Measurements from ENCODE around the gene RAB13. TPM values are rescaled to one million over a fixed set of nuclear protein-coding genes. Genes with fewer than 3 reads are reported as not detected.

RAB13 gene
- total and polyA plus RNA-seq, 2 donors, result 12.3 to 98.2 TPM

DNA sequence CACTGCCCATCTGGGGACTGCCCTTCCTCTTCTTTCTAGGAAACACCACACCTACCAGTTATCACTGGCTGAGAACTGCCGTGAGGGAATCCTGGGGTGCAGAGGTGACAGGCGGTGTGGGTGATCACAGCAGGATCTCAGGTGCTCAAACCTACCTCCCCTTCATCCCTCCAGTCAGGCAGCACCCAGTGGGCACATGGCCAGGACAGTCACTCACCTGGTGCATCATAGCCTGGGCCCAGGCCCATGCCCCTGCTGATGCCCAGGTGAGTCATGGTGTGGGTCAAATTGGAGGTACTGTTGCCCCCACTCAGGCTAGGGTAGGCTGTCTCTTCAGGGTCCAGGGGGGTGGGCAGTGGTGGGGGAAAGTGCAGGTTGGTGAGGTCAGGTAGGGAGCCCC, 34.3 kb downstream of the RAB13 start:
- Histone ChIP-seq H3K9me3 (ENCODE audit: control insufficient read depth in 2 of 2, insufficient read depth in 1 of 2, low read length in 1 of 2) (no peaks in the 10 kb centered on the region), H3K27me3 (ENCODE audit: control insufficient read depth in 2 of 2, insufficient read depth in 1 of 2, low read length in 1 of 2) (no peaks in the 10 kb centered on the region), H3K36me3 (ENCODE audit: control insufficient read depth in 2 of 2, insufficient read depth in 2 of 2, low read length in 1 of 2) (peaks cover 65 to 76% of the 10 kb centered on the region in 2 donors), H3K27ac (ENCODE audit: low read depth in 1 of 2, low read length in 1 of 2) (no peak overlapping the region), H3K4me3 (ENCODE audit: low read length in 2 of 2) (no peak overlapping the region), H3K4me1 (ENCODE audit: control insufficient read depth in 2 of 2, insufficient read depth in 2 of 2, low read length in 2 of 2) (peaks cover 7 to 21% of the 10 kb centered on the region in 2 donors)
- DNase-seq (ENCODE audit: low read depth in 6 of 9, low spot score in 9 of 9), result no peak
- 96% methylated on average over 2 of the region's 2 CpGs for WGBS

DNA sequence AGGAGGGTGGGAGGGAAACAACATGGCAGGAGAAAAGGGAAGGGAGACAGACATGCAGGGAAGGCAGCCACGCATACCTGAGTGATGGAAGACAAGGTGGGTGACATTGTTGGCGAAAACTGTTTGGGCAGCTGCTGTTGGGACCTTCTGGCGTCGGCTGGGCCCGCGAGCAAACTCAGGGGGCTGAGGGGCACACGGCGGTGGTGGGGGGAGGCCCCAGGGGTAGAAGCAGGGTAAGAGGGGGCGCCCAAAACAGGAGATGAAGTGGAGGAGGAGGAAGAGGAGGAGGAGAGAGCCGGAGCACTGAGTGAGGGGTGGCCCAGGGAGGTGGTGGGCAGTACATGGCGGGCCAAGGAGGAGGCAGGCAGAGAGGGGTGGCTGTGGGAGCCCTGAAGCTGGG, 35.0 kb downstream of the RAB13 start:
- H3K4me1 ChIP-seq (ENCODE audit: control insufficient read depth in 2 of 2, insufficient read depth in 2 of 2, low read length in 2 of 2), result peaks cover under 1 to 18% of the 10 kb centered on the region in 2 donors
- H3K4me3 ChIP-seq (ENCODE audit: low read length in 2 of 2), result no peak overlapping the region
- H3K27ac ChIP-seq (ENCODE audit: low read depth in 1 of 2, low read length in 1 of 2), result no peak overlapping the region
- no peak for DNase-seq (ENCODE audit: low read depth in 6 of 9, low spot score in 9 of 9)
- peaks cover 65 to 76% of the 10 kb centered on the region in 2 donors for H3K36me3 ChIP-seq (ENCODE audit: control insufficient read depth in 2 of 2, insufficient read depth in 2 of 2, low read length in 1 of 2)
- WGBS, result 97% methylated on average over 11 of the region's 11 CpGs
- H3K27me3 ChIP-seq (ENCODE audit: control insufficient read depth in 2 of 2, insufficient read depth in 1 of 2, low read length in 1 of 2), result no peaks in the 10 kb centered on the region
- no peaks in the 10 kb centered on the region for H3K9me3 ChIP-seq (ENCODE audit: control insufficient read depth in 2 of 2, insufficient read depth in 1 of 2, low read length in 1 of 2)

DNA sequence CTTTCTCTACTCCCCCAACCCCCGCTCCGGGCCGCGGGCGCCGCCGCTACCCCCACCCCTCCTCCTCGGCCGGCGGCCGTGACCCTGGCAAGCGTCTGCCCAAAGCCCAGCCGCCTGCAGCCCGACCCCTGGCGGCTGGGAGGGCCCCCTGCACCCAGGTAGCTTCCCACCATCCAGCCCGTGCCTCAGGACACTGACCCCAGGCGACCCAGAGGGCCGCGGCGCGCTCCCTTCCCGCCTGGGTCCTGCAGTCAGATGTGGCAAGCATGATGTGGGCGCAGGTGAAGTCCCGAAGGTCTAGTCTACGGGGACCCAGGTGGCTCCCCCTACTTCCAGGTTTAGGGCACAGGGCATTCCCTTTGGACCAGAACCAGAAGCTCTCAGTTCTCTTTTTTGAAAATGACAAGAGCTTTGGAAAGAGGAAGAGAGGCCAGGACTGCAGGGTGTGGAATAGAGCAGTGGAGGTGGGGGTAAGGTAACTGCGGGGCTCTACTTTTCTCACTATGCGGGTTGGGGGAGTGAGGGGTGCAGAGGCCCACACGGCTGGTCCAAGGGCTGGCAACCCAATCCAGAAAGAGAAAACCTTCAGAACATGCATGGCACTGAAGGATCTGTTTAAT, 39.4 kb downstream of the RAB13 start, which contains the start of gene DENND4B:
DENND4B (minus strand) TSS at position 97 of the 620 bp plus-strand sequence. CDS start 2,344 bp downstream, outside the sequence.
- 10% methylated on average over 28 of the region's 28 CpGs for WGBS
- Histone ChIP-seq H3K4me1 (ENCODE audit: control insufficient read depth in 2 of 2, insufficient read depth in 2 of 2, low read length in 2 of 2) (peaks cover 11 to 26% of the 10 kb centered on the region in 2 donors), H3K36me3 (ENCODE audit: control insufficient read depth in 2 of 2, insufficient read depth in 2 of 2, low read length in 1 of 2) (peaks cover 56 to 67% of the 10 kb centered on the region in 2 donors), H3K27me3 (ENCODE audit: control insufficient read depth in 2 of 2, insufficient read depth in 1 of 2, low read length in 1 of 2) (no peaks in the 10 kb centered on the region), H3K4me3 (ENCODE audit: low read length in 2 of 2) (peak within 1 kb of the TSS; percentile 83 to 92), H3K9me3 (ENCODE audit: control insufficient read depth in 2 of 2, insufficient read depth in 1 of 2, low read length in 1 of 2) (no peaks in the 10 kb centered on the region), H3K27ac (ENCODE audit: low read depth in 1 of 2, low read length in 1 of 2) (peak within 1 kb of the TSS; percentile 87 to 89)
- peak in 3 of 9 donors; percentile 72 to 80 (median 73) for DNase-seq (ENCODE audit: low read depth in 6 of 9, low spot score in 9 of 9)

DNA sequence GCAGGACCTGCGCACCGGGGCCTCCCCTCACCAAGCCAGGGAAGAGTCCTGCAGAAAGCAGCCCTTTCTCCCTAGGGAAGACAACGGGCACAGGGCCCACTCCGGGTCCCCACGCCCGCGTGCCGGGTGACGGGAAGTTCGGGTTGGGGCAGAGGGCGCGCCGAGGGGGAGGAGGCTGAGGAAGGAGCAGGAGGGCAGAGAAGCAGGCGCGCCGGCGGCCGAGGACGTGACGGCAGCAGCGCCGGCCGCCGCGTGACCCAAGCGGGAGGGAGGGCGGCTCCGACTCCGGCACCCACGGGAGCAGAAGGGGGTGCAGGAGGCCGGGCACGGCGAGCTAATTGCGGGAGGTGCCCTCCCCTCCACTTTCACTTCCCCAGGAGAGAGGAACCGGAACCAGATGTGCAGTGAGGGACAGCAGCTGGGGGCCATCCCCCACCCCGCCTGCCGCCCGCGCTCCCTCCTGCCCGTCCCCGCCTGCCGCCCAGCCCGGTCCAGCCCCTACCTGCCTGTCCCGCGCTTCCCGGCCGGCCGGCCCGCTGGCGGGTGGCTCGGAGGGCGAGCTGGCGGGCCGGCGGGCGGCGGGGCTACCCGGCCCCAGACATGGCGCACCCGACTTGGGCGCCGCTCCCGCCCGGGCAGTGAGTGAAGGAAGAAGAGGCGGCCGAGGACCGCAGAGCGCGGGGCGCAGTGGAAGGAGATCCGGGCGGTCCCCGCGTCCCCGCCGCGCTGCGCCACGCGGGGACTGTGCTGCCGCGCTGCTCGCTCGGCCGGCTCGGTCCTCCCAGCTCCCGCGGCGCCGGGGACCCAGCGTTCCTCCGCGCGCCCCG, 40.1 kb downstream of the RAB13 start:
- peaks cover 11 to 26% of the 10 kb centered on the region in 2 donors for H3K4me1 ChIP-seq (ENCODE audit: control insufficient read depth in 2 of 2, insufficient read depth in 2 of 2, low read length in 2 of 2)

DNA sequence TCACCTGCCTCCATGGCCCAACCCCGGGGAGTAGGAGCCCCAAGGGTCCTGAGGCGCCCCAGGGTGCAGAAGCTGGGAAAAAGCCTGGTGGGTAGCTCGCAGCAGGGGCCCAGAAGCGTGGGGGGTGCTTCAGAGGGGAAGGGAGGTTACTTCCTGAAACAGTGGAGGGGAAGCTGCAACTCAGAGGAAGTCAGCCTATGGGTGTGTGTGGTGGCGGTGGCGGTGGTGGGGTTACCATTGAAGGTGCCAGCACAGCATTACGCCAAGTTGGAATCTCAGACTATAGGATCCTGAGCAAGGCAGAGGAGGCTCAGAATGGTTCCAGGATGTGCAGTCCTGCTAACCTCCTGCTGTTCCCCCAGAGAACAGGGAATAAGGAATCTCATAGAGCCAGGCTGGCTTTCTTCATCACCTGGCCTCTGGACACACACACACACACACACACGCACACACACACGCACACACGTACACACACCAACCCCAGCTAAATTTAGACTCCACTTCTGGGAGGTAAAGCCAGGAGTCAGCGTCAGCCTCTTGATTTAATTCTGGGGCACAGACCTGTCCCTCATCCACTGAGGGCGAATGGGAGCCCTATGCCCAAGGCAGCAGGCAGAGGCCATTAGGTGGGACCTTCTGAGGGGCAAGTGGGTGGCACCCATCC, 40.9 kb downstream of the RAB13 start:
- DNase-seq (ENCODE audit: low read depth in 6 of 9, low spot score in 9 of 9), result peak in 3 of 9 donors; percentile 70 to 87 (median 76)

More for the DNA sequence above, 40.1 kb downstream of the RAB13 start:
- Histone ChIP-seq H3K36me3 (ENCODE audit: control insufficient read depth in 2 of 2, insufficient read depth in 2 of 2, low read length in 1 of 2) (peaks cover 52 to 67% of the 10 kb centered on the region in 2 donors), H3K27me3 (ENCODE audit: control insufficient read depth in 2 of 2, insufficient read depth in 1 of 2, low read length in 1 of 2) (no peaks in the 10 kb centered on the region), H3K4me3 (ENCODE audit: low read length in 2 of 2) (peak overlapping the region; percentile 83 to 92), H3K9me3 (ENCODE audit: control insufficient read depth in 2 of 2, insufficient read depth in 1 of 2, low read length in 1 of 2) (no peaks in the 10 kb centered on the region), H3K27ac (ENCODE audit: low read depth in 1 of 2, low read length in 1 of 2) (peak overlapping the region; percentile 87 to 89)
- under 1% methylated on average over 95 of the region's 95 CpGs for WGBS
- DNase-seq (ENCODE audit: low read depth in 6 of 9, low spot score in 9 of 9), result peak in 3 of 9 donors; percentile 60 to 71 (median 60)

DNA sequence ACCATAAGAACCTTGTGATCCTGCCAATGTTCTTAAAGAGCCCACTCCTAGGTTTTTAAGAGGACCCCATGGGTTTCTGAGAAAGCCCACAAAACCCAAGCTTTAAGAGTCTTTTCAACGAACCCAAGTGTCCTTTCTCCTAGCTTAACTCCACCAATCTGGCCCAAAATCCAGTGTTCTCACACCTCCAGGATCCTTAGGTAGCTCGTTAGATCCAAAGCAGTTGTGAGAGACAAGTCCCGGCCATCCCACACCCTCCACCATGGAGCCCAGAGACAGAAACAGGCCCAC, 41.4 kb downstream of the RAB13 start:
- H3K9me3 ChIP-seq (ENCODE audit: control insufficient read depth in 2 of 2, insufficient read depth in 1 of 2, low read length in 1 of 2), result no peaks in the 10 kb centered on the region
- DNase-seq (ENCODE audit: low read depth in 6 of 9, low spot score in 9 of 9), result no peak
- whole genome bisulfite sequencing, result 20% methylated on average over 3 of the region's 3 CpGs
- no peaks in the 10 kb centered on the region for H3K27me3 ChIP-seq (ENCODE audit: control insufficient read depth in 2 of 2, insufficient read depth in 1 of 2, low read length in 1 of 2)
- H3K36me3 ChIP-seq (ENCODE audit: control insufficient read depth in 2 of 2, insufficient read depth in 2 of 2, low read length in 1 of 2), result peaks cover 58 to 67% of the 10 kb centered on the region in 2 donors
- peak overlapping the region; percentile 83 to 92 for H3K4me3 ChIP-seq (ENCODE audit: low read length in 2 of 2)
- peaks cover 11 to 26% of the 10 kb centered on the region in 2 donors for H3K4me1 ChIP-seq (ENCODE audit: control insufficient read depth in 2 of 2, insufficient read depth in 2 of 2, low read length in 2 of 2)
- peak overlapping the region; percentile 87 to 89 for H3K27ac ChIP-seq (ENCODE audit: low read depth in 1 of 2, low read length in 1 of 2)

More for the DNA sequence above, 40.9 kb downstream of the RAB13 start:
- peak overlapping the region; percentile 87 to 89 for H3K27ac ChIP-seq (ENCODE audit: low read depth in 1 of 2, low read length in 1 of 2)
- H3K27me3 ChIP-seq (ENCODE audit: control insufficient read depth in 2 of 2, insufficient read depth in 1 of 2, low read length in 1 of 2), result no peaks in the 10 kb centered on the region
- peaks cover 11 to 26% of the 10 kb centered on the region in 2 donors for H3K4me1 ChIP-seq (ENCODE audit: control insufficient read depth in 2 of 2, insufficient read depth in 2 of 2, low read length in 2 of 2)
- H3K4me3 ChIP-seq (ENCODE audit: low read length in 2 of 2), result peak overlapping the region; percentile 83 to 92
- H3K36me3 ChIP-seq (ENCODE audit: control insufficient read depth in 2 of 2, insufficient read depth in 2 of 2, low read length in 1 of 2), result peaks cover 57 to 67% of the 10 kb centered on the region in 2 donors
- 2% methylated on average over 12 of the region's 12 CpGs for WGBS
- H3K9me3 ChIP-seq (ENCODE audit: control insufficient read depth in 2 of 2, insufficient read depth in 1 of 2, low read length in 1 of 2), result no peaks in the 10 kb centered on the region

DNA sequence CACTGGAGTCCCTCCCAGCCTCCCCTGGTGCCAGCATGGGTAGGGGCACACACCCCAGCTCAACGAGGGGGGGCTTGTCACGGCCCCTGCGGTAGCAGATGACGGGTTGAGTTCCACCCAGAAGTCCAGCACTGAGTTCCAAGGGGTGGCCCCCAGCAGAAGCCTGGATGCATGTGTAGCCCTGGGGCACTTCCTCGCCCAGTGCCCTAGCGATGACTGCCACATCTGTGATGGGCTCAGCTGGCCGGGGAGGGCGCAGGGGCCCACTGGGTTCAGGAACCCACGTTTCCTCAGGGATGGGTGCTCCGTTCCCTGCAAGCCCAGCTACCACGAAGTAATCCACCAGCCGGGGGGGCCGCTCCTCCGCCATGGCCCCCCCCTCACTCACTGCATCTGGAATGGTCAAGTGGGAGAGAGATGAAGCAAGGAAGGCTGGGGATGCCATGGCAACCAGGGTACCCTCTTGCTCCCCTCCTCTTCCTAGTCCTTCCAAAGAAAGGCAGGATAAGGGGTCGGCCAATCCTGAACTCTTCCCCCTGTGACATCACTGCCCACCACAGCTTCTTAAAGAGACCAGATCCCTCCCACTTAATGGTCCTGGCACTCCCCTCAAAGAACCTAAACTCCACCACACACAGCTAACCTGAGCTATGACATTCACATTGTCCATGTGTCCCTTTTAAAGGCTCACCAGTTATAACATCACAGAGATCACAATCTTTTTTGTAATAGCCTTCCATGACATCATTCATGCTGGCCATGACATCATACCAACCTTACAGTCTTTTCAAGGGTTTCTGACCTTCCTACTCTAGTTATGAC, 41.9 kb downstream of the RAB13 start:
- Histone ChIP-seq H3K36me3 (ENCODE audit: control insufficient read depth in 2 of 2, insufficient read depth in 2 of 2, low read length in 1 of 2) (peaks cover 59 to 69% of the 10 kb centered on the region in 2 donors), H3K4me1 (ENCODE audit: control insufficient read depth in 2 of 2, insufficient read depth in 2 of 2, low read length in 2 of 2) (peaks cover 11 to 26% of the 10 kb centered on the region in 2 donors), H3K27me3 (ENCODE audit: control insufficient read depth in 2 of 2, insufficient read depth in 1 of 2, low read length in 1 of 2) (no peaks in the 10 kb centered on the region), H3K27ac (ENCODE audit: low read depth in 1 of 2, low read length in 1 of 2) (peak overlapping the region; percentile 32 to 89), H3K9me3 (ENCODE audit: control insufficient read depth in 2 of 2, insufficient read depth in 1 of 2, low read length in 1 of 2) (no peaks in the 10 kb centered on the region), H3K4me3 (ENCODE audit: low read length in 2 of 2) (peak overlapping the region; percentile 83 to 92)
- no peak for DNase-seq (ENCODE audit: low read depth in 6 of 9, low spot score in 9 of 9)
- WGBS, result 93% methylated on average over 15 of the region's 15 CpGs

DNA sequence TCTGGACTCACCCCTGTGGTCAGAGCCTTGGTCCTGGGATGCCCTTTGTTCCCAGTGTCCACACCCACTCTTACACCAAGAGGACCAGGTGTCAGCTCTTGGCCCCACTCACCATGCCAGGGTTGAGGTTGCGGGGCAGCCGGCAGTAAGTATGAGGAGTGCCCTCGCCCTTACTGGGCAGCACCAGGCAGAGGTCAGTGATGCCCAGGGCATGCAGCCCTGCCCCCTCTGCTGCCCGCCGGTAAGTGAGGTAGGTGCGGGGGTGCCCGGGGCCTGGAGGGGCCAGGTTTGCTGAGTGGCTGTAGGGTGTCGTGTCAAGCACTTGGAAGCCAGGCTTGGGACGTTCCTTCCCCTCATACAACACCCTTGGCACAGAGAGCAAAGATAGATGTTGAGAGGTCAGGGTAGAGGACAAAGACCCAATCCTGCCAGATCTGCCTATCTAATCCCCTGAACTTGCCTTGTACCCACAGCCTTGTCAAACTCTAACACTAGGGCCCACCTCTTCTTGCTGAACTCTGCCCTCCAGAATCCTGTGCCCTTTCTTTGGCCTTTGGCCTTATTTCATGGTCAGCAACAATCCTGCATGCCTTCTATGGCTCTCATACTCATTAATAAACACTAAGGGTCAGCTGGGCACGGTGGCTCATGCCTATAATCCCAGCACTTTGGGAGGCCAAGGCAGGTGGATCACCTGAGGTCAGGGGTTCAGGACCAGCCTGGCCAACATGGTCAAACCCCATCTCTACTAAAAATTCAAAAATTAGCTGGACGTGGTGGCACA, 43.2 kb downstream of the RAB13 start:
- no peak for DNase-seq (ENCODE audit: low read depth in 6 of 9, low spot score in 9 of 9)
- H3K27me3 ChIP-seq (ENCODE audit: control insufficient read depth in 2 of 2, insufficient read depth in 1 of 2, low read length in 1 of 2), result no peaks in the 10 kb centered on the region
- H3K36me3 ChIP-seq (ENCODE audit: control insufficient read depth in 2 of 2, insufficient read depth in 2 of 2, low read length in 1 of 2), result peaks cover 50 to 62% of the 10 kb centered on the region in 2 donors
- no peak overlapping the region for H3K4me3 ChIP-seq (ENCODE audit: low read length in 2 of 2)
- 95% methylated on average over 11 of the region's 11 CpGs for WGBS
- no peaks in the 10 kb centered on the region for H3K9me3 ChIP-seq (ENCODE audit: control insufficient read depth in 2 of 2, insufficient read depth in 1 of 2, low read length in 1 of 2)
- peaks cover 11 to 26% of the 10 kb centered on the region in 2 donors for H3K4me1 ChIP-seq (ENCODE audit: control insufficient read depth in 2 of 2, insufficient read depth in 2 of 2, low read length in 2 of 2)
- H3K27ac ChIP-seq (ENCODE audit: low read depth in 1 of 2, low read length in 1 of 2), result no peak overlapping the region

All from thymus (tissue), 11 donors.